ENCODE results near the gene ABL2.
"Not testable (repeated sequence)": the region's sequence is repeated elsewhere in the genome, so short reads cannot be mapped to it uniquely, and the experiment has no call there.

The ABL2 gene

GRCh38 chr1:179170468-179170770 lies 59.1 kb downstream of the ABL2 start:
- DNase-seq (ENCODE audit: extremely low read depth in 1 of 2, low read depth in 1 of 2): not testable (repeated sequence)

- no peak for DNase-seq (ENCODE audit: extremely low read depth in 1 of 2, low read depth in 1 of 2)
Observed at GRCh38 chr1:179169616-179170467, 59.6 kb downstream of the ABL2 start.

GRCh38 chr1:179168536-179168935 lies 60.9 kb downstream of the ABL2 start:
- no peak for DNase-seq (ENCODE audit: extremely low read depth in 1 of 2, low read depth in 1 of 2)

- no peak for DNase-seq (ENCODE audit: extremely low read depth in 1 of 2, low read depth in 1 of 2)
Observed at GRCh38 chr1:179167955-179168354, 61.5 kb downstream of the ABL2 start.

GRCh38 chr1:179167418-179167777 lies 62.1 kb downstream of the ABL2 start:
- DNase-seq (ENCODE audit: extremely low read depth in 1 of 2, low read depth in 1 of 2): no peak

GRCh38 chr1:179166663-179167417 lies 62.6 kb downstream of the ABL2 start:
- DNase-seq (ENCODE audit: extremely low read depth in 1 of 2, low read depth in 1 of 2): no peak

- no peak for DNase-seq (ENCODE audit: extremely low read depth in 1 of 2, low read depth in 1 of 2)
Observed at GRCh38 chr1:179164494-179164893, 65.0 kb downstream of the ABL2 start.

GRCh38 chr1:179156708-179157107 lies 72.8 kb downstream of the ABL2 start:
- DNase-seq (ENCODE audit: extremely low read depth in 1 of 2, low read depth in 1 of 2): no peak

GRCh38 chr1:179156026-179156425 lies 73.5 kb downstream of the ABL2 start:
- no peak for DNase-seq (ENCODE audit: extremely low read depth in 1 of 2, low read depth in 1 of 2)

GRCh38 chr1:179155615-179156014 lies 73.9 kb downstream of the ABL2 start:
- DNase-seq (ENCODE audit: extremely low read depth in 1 of 2, low read depth in 1 of 2): no peak

GRCh38 chr1:179154437-179154836 lies 75.0 kb downstream of the ABL2 start:
- DNase-seq (ENCODE audit: extremely low read depth in 1 of 2, low read depth in 1 of 2): no peak

- no peak for DNase-seq (ENCODE audit: extremely low read depth in 1 of 2, low read depth in 1 of 2)
Observed at GRCh38 chr1:179153217-179153616, 76.3 kb downstream of the ABL2 start.

- DNase-seq (ENCODE audit: extremely low read depth in 1 of 2, low read depth in 1 of 2): no peak
Observed at GRCh38 chr1:179151908-179152682, 77.4 kb downstream of the ABL2 start.

GRCh38 chr1:179146911-179147310 lies 82.6 kb downstream of the ABL2 start:
- DNase-seq (ENCODE audit: extremely low read depth in 1 of 2, low read depth in 1 of 2): no peak

GRCh38 chr1:179146476-179146875 lies 83.0 kb downstream of the ABL2 start:
- DNase-seq (ENCODE audit: extremely low read depth in 1 of 2, low read depth in 1 of 2): no peak

GRCh38 chr1:179145521-179145920 lies 84.0 kb downstream of the ABL2 start:
- no peak for DNase-seq (ENCODE audit: extremely low read depth in 1 of 2, low read depth in 1 of 2)

- no peak for DNase-seq (ENCODE audit: extremely low read depth in 1 of 2, low read depth in 1 of 2)
Observed at GRCh38 chr1:179144626-179145025, 84.9 kb downstream of the ABL2 start.

- DNase-seq (ENCODE audit: extremely low read depth in 1 of 2, low read depth in 1 of 2): no peak
Observed at GRCh38 chr1:179143322-179143721, 86.2 kb downstream of the ABL2 start.

GRCh38 chr1:179142889-179143299 lies 86.6 kb downstream of the ABL2 start:
- no peak for DNase-seq (ENCODE audit: extremely low read depth in 1 of 2, low read depth in 1 of 2)

GRCh38 chr1:179141592-179142251 lies 87.8 kb downstream of the ABL2 start:
- DNase-seq (ENCODE audit: extremely low read depth in 1 of 2, low read depth in 1 of 2): peak in 1 of 2 donors; percentile 21

GRCh38 chr1:179138755-179139154 lies 90.7 kb downstream of the ABL2 start:
- DNase-seq (ENCODE audit: extremely low read depth in 1 of 2, low read depth in 1 of 2): not testable (repeated sequence)

All from stimulated activated CD8-positive, alpha-beta memory T cell treated with anti-CD3 and anti-CD28 coated beads, Interleukin-7, amount 100 ng/mL, for 48 hours (primary cell).